Activated CD4-positive, alpha-beta memory T cell treated with anti-CD3 and anti-CD28 coated beads for 36 hours (primary cell): Measurements from ENCODE around the gene PAEP. TPM values are rescaled to one million over a fixed set of nuclear protein-coding genes. Genes with fewer than 3 reads are reported as not detected.

ENCODE experiments used
- CTCF ChIA-PET: fragments of 350-600 bp; sonication (Branson Sonifier 250); formaldehyde crosslinking; loops from one replicate; lab custom pipeline; 2021; ENCODE audit warnings: antibody characterized with exemption, inconsistent platforms; lab: Charles Lee
- POLR2A ChIA-PET: fragments of 350-600 bp; sonication (Branson Sonifier 250); formaldehyde crosslinking; loops from one replicate; lab custom pipeline; 2021; ENCODE audit warnings: antibody characterized with exemption; lab: Charles Lee
- DNase-seq: peaks from one replicate; pipeline ENCODE4 v3.0.0-alpha.2; 2020
- H3K27ac Mint-ChIP-seq: one replicate; pipeline ENCODE4 v1.8.0; 2021; ENCODE audit warnings: mixed read lengths
- H3K27me3 Mint-ChIP-seq: one replicate; pipeline ENCODE4 v1.8.0; 2021; ENCODE audit warnings: mixed read lengths
- H3K36me3 Mint-ChIP-seq: one replicate; pipeline ENCODE4 v1.8.0; 2021; ENCODE audit warnings: mixed read lengths
- H3K4me1 Mint-ChIP-seq: one replicate; pipeline ENCODE4 v1.8.0; 2021; ENCODE audit warnings: low read depth, mixed read lengths
- H3K4me3 Mint-ChIP-seq: one replicate; pipeline ENCODE4 v1.8.0; 2021; ENCODE audit warnings: mild to moderate bottlenecking, mixed read lengths
- H3K9me3 Mint-ChIP-seq: one replicate; pipeline ENCODE4 v1.8.0; 2021; ENCODE audit warnings: mixed read lengths
- intact Hi-C: fragments of 100-400 bp; cut with micrococcal nuclease; formaldehyde crosslinking; loops from one replicate; pipeline ENCODE4 v1.15.1; 2023
- total RNA-seq, 2 experiments: library from RNA; stranded (reverse); gene quantifications; one replicate each; pipeline ENCODE4 v1.2.3, GENCODE V29; 2021

PAEP gene
- total RNA-seq, 2 experiments from 2014 or later, result not detected

- Mint-ChIP-seq H3K27me3 (peaks cover 12% of the 10 kb centered on the region), H3K4me1 (no peaks in the 10 kb centered on the region), H3K9me3 (no peaks in the 10 kb centered on the region), H3K4me3 (no peak overlapping the region), H3K27ac (no peak overlapping the region), H3K36me3 (no peaks in the 10 kb centered on the region)
- DNase-seq, result no peak
- intact Hi-C loops, result loop anchor here (10.0 kb wide), 1 partner anchor 363 kb away; the partner anchor contains the start of gene UBAC1
- POLR2A ChIA-PET, result no interaction called here
- CTCF ChIA-PET, result interaction anchor here (0.7 kb wide), 1 partner anchor 15 kb away, joined by 4 read pairs; no protein-coding TSS in a partner anchor
These were observed 40.4 kb downstream of the PAEP start for GRCh38 chr9:135601988-135602387.

GRCh38 chr9:135602789-135603481, 41.4 kb downstream of the PAEP start:
- CTCF ChIA-PET, result interaction anchor here (0.6 to 1.1 kb wide), 6 partner anchors 7 to 520 kb away, joined by 3 to 4 read pairs (median 3); no protein-coding TSS in a partner anchor
- no peak overlapping the region for H3K4me3 Mint-ChIP-seq
- intact Hi-C loops, result loop anchor here (10.0 kb wide), 1 partner anchor 362 kb away; the partner anchor contains the start of gene UBAC1
- H3K9me3 Mint-ChIP-seq, result no peaks in the 10 kb centered on the region
- peaks cover 12% of the 10 kb centered on the region for H3K27me3 Mint-ChIP-seq
- H3K27ac Mint-ChIP-seq, result no peak overlapping the region
- H3K4me1 Mint-ChIP-seq, result no peaks in the 10 kb centered on the region
- no peaks in the 10 kb centered on the region for H3K36me3 Mint-ChIP-seq
- peak; percentile 66 for DNase-seq
- POLR2A ChIA-PET, result no interaction called here

GRCh38 chr9:135604437-135605237, 43.1 kb downstream of the PAEP start:
- Mint-ChIP-seq H3K36me3 (no peaks in the 10 kb centered on the region), H3K27ac (no peak overlapping the region), H3K9me3 (no peaks in the 10 kb centered on the region), H3K27me3 (peaks cover 10% of the 10 kb centered on the region), H3K4me3 (no peak overlapping the region), H3K4me1 (no peaks in the 10 kb centered on the region)
- intact Hi-C loops, result loop anchor here (10.0 kb wide), 1 partner anchor 360 kb away; the partner anchor contains the start of gene UBAC1
- POLR2A ChIA-PET, result no interaction called here
- CTCF ChIA-PET, result interaction anchor here (1.4 kb wide), 1 partner anchor 11 kb away, joined by 4 read pairs; no protein-coding TSS in a partner anchor
- DNase-seq, result peak; percentile 7

GRCh38 chr9:135605238-135605781, 43.8 kb downstream of the PAEP start:
- intact Hi-C loops, result loop anchor here (10.0 kb wide), 1 partner anchor 359 kb away; the partner anchor contains the start of gene UBAC1
- ChIA-PET POLR2A (no interaction called here), CTCF (interaction anchor here (1.4 kb wide), 1 partner anchor 10 kb away, joined by 4 read pairs; no protein-coding TSS in a partner anchor)
- H3K27me3 Mint-ChIP-seq, result peaks cover 8% of the 10 kb centered on the region
- no peaks in the 10 kb centered on the region for H3K9me3 Mint-ChIP-seq
- DNase-seq, result peak; percentile 5
- no peak overlapping the region for H3K27ac Mint-ChIP-seq
- no peaks in the 10 kb centered on the region for H3K4me1 Mint-ChIP-seq
- no peaks in the 10 kb centered on the region for H3K36me3 Mint-ChIP-seq
- H3K4me3 Mint-ChIP-seq, result no peak overlapping the region

- Mint-ChIP-seq H3K36me3 (no peaks in the 10 kb centered on the region), H3K9me3 (no peaks in the 10 kb centered on the region), H3K27me3 (peaks cover 5% of the 10 kb centered on the region), H3K27ac (no peak overlapping the region), H3K4me1 (no peaks in the 10 kb centered on the region), H3K4me3 (no peak overlapping the region)
- CTCF ChIA-PET, result no interaction called here
- POLR2A ChIA-PET, result no interaction called here
- peak; percentile 5 for DNase-seq
- intact Hi-C loops, result loop anchor here (10.0 kb wide), 1 partner anchor 358 kb away; the partner anchor contains the start of gene UBAC1
These were observed 45.3 kb downstream of the PAEP start for GRCh38 chr9:135606885-135607259.

GRCh38 chr9:135607401-135608293, 46.1 kb downstream of the PAEP start:
- Mint-ChIP-seq H3K4me3 (no peak overlapping the region), H3K27me3 (peaks cover 5% of the 10 kb centered on the region), H3K9me3 (no peaks in the 10 kb centered on the region), H3K36me3 (no peaks in the 10 kb centered on the region), H3K27ac (no peak overlapping the region), H3K4me1 (no peaks in the 10 kb centered on the region)
- intact Hi-C loops, result loop anchor here (10.0 kb wide), 1 partner anchor 357 kb away; the partner anchor contains the start of gene UBAC1
- DNase-seq, result peak; percentile 2
- ChIA-PET CTCF (no interaction called here), POLR2A (no interaction called here)

GRCh38 chr9:135608294-135608998, 46.9 kb downstream of the PAEP start:
- no peaks in the 10 kb centered on the region for H3K27me3 Mint-ChIP-seq
- POLR2A ChIA-PET, result no interaction called here
- no peak overlapping the region for H3K27ac Mint-ChIP-seq
- peak; percentile 4 for DNase-seq
- CTCF ChIA-PET, result no interaction called here
- H3K4me3 Mint-ChIP-seq, result no peak overlapping the region
- no peaks in the 10 kb centered on the region for H3K36me3 Mint-ChIP-seq
- no peaks in the 10 kb centered on the region for H3K9me3 Mint-ChIP-seq
- intact Hi-C loops, result loop anchor here (10.0 kb wide), 1 partner anchor 356 kb away; the partner anchor contains the start of gene UBAC1
- no peaks in the 10 kb centered on the region for H3K4me1 Mint-ChIP-seq

GRCh38 chr9:135608999-135609317, 47.4 kb downstream of the PAEP start:
- Mint-ChIP-seq H3K4me3 (no peak overlapping the region), H3K4me1 (no peaks in the 10 kb centered on the region), H3K27me3 (no peaks in the 10 kb centered on the region), H3K36me3 (no peaks in the 10 kb centered on the region), H3K27ac (no peak overlapping the region), H3K9me3 (no peaks in the 10 kb centered on the region)
- intact Hi-C loops, result loop anchor here (10.0 kb wide), 1 partner anchor 356 kb away; the partner anchor contains the start of gene UBAC1
- ChIA-PET POLR2A (no interaction called here), CTCF (no interaction called here)
- peak; percentile 3 for DNase-seq

- ChIA-PET CTCF (no interaction called here), POLR2A (no interaction called here)
- H3K4me1 Mint-ChIP-seq, result no peaks in the 10 kb centered on the region
- no peaks in the 10 kb centered on the region for H3K36me3 Mint-ChIP-seq
- no peak overlapping the region for H3K27ac Mint-ChIP-seq
- no peaks in the 10 kb centered on the region for H3K9me3 Mint-ChIP-seq
- no peak overlapping the region for H3K4me3 Mint-ChIP-seq
- DNase-seq, result peak; percentile 1
- intact Hi-C loops, result loop anchor here (10.0 kb wide), 1 partner anchor 355 kb away; the partner anchor contains the start of gene UBAC1
- H3K27me3 Mint-ChIP-seq, result no peaks in the 10 kb centered on the region
These were observed 47.9 kb downstream of the PAEP start for GRCh38 chr9:135609366-135609955.

- Mint-ChIP-seq H3K27me3 (no peaks in the 10 kb centered on the region), H3K27ac (no peak overlapping the region), H3K4me1 (no peaks in the 10 kb centered on the region), H3K9me3 (no peaks in the 10 kb centered on the region), H3K36me3 (no peaks in the 10 kb centered on the region), H3K4me3 (no peak overlapping the region)
- POLR2A ChIA-PET, result no interaction called here
- CTCF ChIA-PET, result no interaction called here
- no peak for DNase-seq
- intact Hi-C loops, result no loop called here
These were observed 49.0 kb downstream of the PAEP start for GRCh38 chr9:135610290-135611141.
